GM18508 (cell line): ENCODE results near the gene TAF3.
"Not testable (repeated sequence)": the region's sequence is repeated elsewhere in the genome, so short reads cannot be mapped to it uniquely, and the experiment has no call there.

Experiments used
- ATAC-seq: cut with Tn5 transposase; IDR thresholded peaks from one replicate; pipeline ENCODE4 v1.9.1; 2021; ENCODE audit warnings: moderate number of reproducible peaks; ENCODE audit not compliant: insufficient read depth, unreplicated experiment

TAF3 gene

GRCh38 chr10:7811000-7811399 lies 7.3 kb upstream of the TAF3 start:
- ATAC-seq = no peak

GRCh38 chr10:7811743-7812142 lies 6.6 kb upstream of the TAF3 start:
- not testable (repeated sequence) for ATAC-seq

GRCh38 chr10:7813481-7813880 lies 4.8 kb upstream of the TAF3 start:
- no peak for ATAC-seq

- no peak for ATAC-seq
These were observed 729 bp upstream of the TAF3 start for GRCh38 chr10:7817576-7817975.

GRCh38 chr10:7817984-7818294 lies 366 bp upstream of the TAF3 start:
- no peak for ATAC-seq

- ATAC-seq = peak; percentile 26
These were observed 786 bp downstream of the TAF3 start for GRCh38 chr10:7819121-7819460.

- no peak for ATAC-seq
These were observed 5.9 kb downstream of the TAF3 start for GRCh38 chr10:7824251-7824650.

- no peak for ATAC-seq
These were observed 8.7 kb downstream of the TAF3 start for GRCh38 chr10:7826971-7827370.

- ATAC-seq = no peak
These were observed 11.1 kb downstream of the TAF3 start for GRCh38 chr10:7829289-7829834.

GRCh38 chr10:7832060-7832459 lies 13.8 kb downstream of the TAF3 start:
- no peak for ATAC-seq

- ATAC-seq = no peak
These were observed 14.9 kb downstream of the TAF3 start for GRCh38 chr10:7833210-7833609.

- no peak for ATAC-seq
These were observed 16.0 kb downstream of the TAF3 start for GRCh38 chr10:7834262-7834661.

- no peak for ATAC-seq
These were observed 18.3 kb downstream of the TAF3 start for GRCh38 chr10:7836571-7836970.

- ATAC-seq = no peak
These were observed 28.3 kb downstream of the TAF3 start for GRCh38 chr10:7846591-7846990.

GRCh38 chr10:7853226-7853842 lies 35.0 kb downstream of the TAF3 start:
- ATAC-seq = no peak

GRCh38 chr10:7853890-7854289 lies 35.6 kb downstream of the TAF3 start:
- ATAC-seq = no peak

GRCh38 chr10:7855205-7855604 lies 36.9 kb downstream of the TAF3 start:
- no peak for ATAC-seq

- ATAC-seq = no peak
These were observed 38.4 kb downstream of the TAF3 start for GRCh38 chr10:7856678-7857077.

- no peak for ATAC-seq
These were observed 39.0 kb downstream of the TAF3 start for GRCh38 chr10:7857262-7857661.

- ATAC-seq = no peak
These were observed 43.3 kb downstream of the TAF3 start for GRCh38 chr10:7861509-7862120.

- no peak for ATAC-seq
These were observed 43.8 kb downstream of the TAF3 start for GRCh38 chr10:7862121-7862514.

GRCh38 chr10:7866176-7866575 lies 47.9 kb downstream of the TAF3 start:
- ATAC-seq = no peak
